K562 (cell line): ENCODE results near the gene EDEM2. TPM values are rescaled to one million over a fixed set of nuclear protein-coding genes. Genes with fewer than 3 reads are reported as not detected.

Source experiments
- ATF1 ChIP-seq, 2 experiments: fragments of 450-650 bp in 1 of 2; IDR thresholded peaks; 2 replicates each; pipeline ENCODE4 v1.6.1; 2016; ENCODE audit warnings: missing compliant biosample characterization in 1 of 2, missing genetic modification characterization in 1 of 2
- CTBP1 ChIP-seq: fragments of 450-650 bp; IDR thresholded peaks from 2 replicates; pipeline ENCODE4 v1.6.1; 2016; ENCODE audit warnings: borderline replicate concordance
- GATAD2A ChIP-seq: fragments of 450-650 bp; IDR thresholded peaks from 2 replicates; pipeline ENCODE4 v1.6.1; 2017
- KAT8 ChIP-seq: fragments of 450-650 bp; IDR thresholded peaks from 2 replicates; pipeline ENCODE4 v1.6.1; 2016; ENCODE audit warnings: low read depth, mild to moderate bottlenecking
- KDM4B ChIP-seq, 2 experiments: fragments of 450-650 bp in 1 of 2; sonication (generic) in 1 of 2; IDR thresholded peaks; 2 replicates each; pipeline ENCODE4 v1.6.1; 2016 to 2017; ENCODE audit warnings: borderline replicate concordance in 2 of 2, antibody characterized with exemption in 1 of 2, low read depth in 1 of 2, mild to moderate bottlenecking in 1 of 2
- NCOA6 ChIP-seq: fragments of 450-650 bp; IDR thresholded peaks from 2 replicates; pipeline ENCODE4 v1.6.1; 2017; ENCODE audit warnings: mild to moderate bottlenecking
- PHB ChIP-seq: fragments of 250-450 bp; sonication (Bioruptor Pico); IDR thresholded peaks from 2 replicates; pipeline ENCODE4 v1.5.0; 2021
- POLR2AphosphoS5 ChIP-seq: IDR thresholded peaks from 2 replicates; pipeline ENCODE4 v1.6.1; 2011; ENCODE audit warnings: mild to moderate bottlenecking, low read depth, low read length, moderate library complexity; ENCODE audit not compliant: control insufficient read depth, insufficient read depth
- POLR2B ChIP-seq: fragments of 450-650 bp; IDR thresholded peaks from 2 replicates; pipeline ENCODE4 v1.6.1; 2018; ENCODE audit warnings: low read depth; ENCODE audit not compliant: partially characterized antibody
- SIN3B ChIP-seq: fragments of 450-650 bp; IDR thresholded peaks from 2 replicates; pipeline ENCODE4 v1.6.1; 2017; ENCODE audit warnings: low read depth, mild to moderate bottlenecking, moderate library complexity
- SOX6 ChIP-seq: fragments of 450-650 bp; IDR thresholded peaks from 2 replicates; pipeline ENCODE4 v1.6.1; 2014; ENCODE audit warnings: mild to moderate bottlenecking
- STAG1 ChIP-seq: sonication (generic); formaldehyde crosslinking; IDR thresholded peaks from 2 replicates; pipeline ENCODE4 v1.5.0; 2020; ENCODE audit warnings: missing genetic modification reagents, borderline replicate concordance
- TEAD4 ChIP-seq, 2 experiments: sonication (generic) in 1 of 2; formaldehyde crosslinking in 1 of 2; IDR thresholded peaks; 2 replicates each; pipeline versions ENCODE4 v1.6.1 to v1.8.0; 2012 to 2022; ENCODE audit warnings: borderline replicate concordance in 1 of 2, inconsistent platforms in 1 of 2, low read length in 1 of 2, mild to moderate bottlenecking in 1 of 2, missing genetic modification reagents in 1 of 2
- ZNF133 ChIP-seq: fragments of 250-450 bp; sonication (Bioruptor Pico); IDR thresholded peaks from 2 replicates; pipeline ENCODE4 v1.4.0; 2020; ENCODE audit warnings: mild to moderate bottlenecking
- polyA plus RNA-seq, 8 experiments: library from polyadenylated mRNA; depleted of rRNA in 4 of 8; stranded (reverse) in 5 of 8; unstranded in 3 of 8; fragments of >200 nt; fragmentation: Nextera tagmentation in 2 of 8; fragmentation: Illumina TruSeq in 1 of 8; extraction: Ambion mirVana in 2 of 8; extraction: Trizol in 1 of 8; gene quantifications; 2 replicates each; pipeline versions ENCODE4 v1.2.1 to v1.2.3, GENCODE V29; 2011 to 2014; ENCODE audit warnings: inconsistent platforms in 1 of 8, missing spikeins in 1 of 8
- total RNA-seq, 7 experiments: library from RNA; depleted of rRNA in 6 of 7; stranded (reverse); fragments of >200 nt in 6 of 7; fragmentation: Illumina TruSeq in 2 of 7; extraction: Trizol in 2 of 7; gene quantifications; 2 replicates each; pipeline versions ENCODE4 v1.2.1 to v1.2.3, GENCODE V29; 2011 to 2021; ENCODE audit warnings: low replicate concordance in 1 of 7
- TF ChIP-seq, protein P1 (sequence below): fragments of 200-800 bp; sonication (Bioruptor generic); IDR thresholded peaks from 2 replicates; pipeline ENCODE4 v1.6.1; 2017; ENCODE audit warnings: missing genetic modification characterization, missing compliant biosample characterization
- TF ChIP-seq, protein P2 (sequence below), 3 experiments: fragments of 200-800 bp in 1 of 3; fragments of 250-450 bp in 1 of 3; fragments of 450-650 bp in 1 of 3; sonication (Bioruptor Pico) in 1 of 3; sonication (Bioruptor generic) in 1 of 3; formaldehyde crosslinking in 1 of 3; IDR thresholded peaks; 2 replicates each; pipeline versions ENCODE4 v1.6.1 to v1.8.0; 2016 to 2022; ENCODE audit warnings: mild to moderate bottlenecking in 2 of 3, missing genetic modification characterization in 2 of 3, missing compliant biosample characterization in 1 of 3, moderate library complexity in 1 of 3
- TF ChIP-seq, protein P3 (sequence below): fragments of 250-450 bp; sonication (Bioruptor Pico); IDR thresholded peaks from 2 replicates; pipeline ENCODE4 v1.5.0; 2021; ENCODE audit warnings: mild to moderate bottlenecking, borderline replicate concordance
- TF ChIP-seq, protein P4 (sequence below): fragments of 250-450 bp; sonication (Bioruptor Pico); IDR thresholded peaks from 2 replicates; pipeline ENCODE4 v1.5.0; 2020; ENCODE audit warnings: mild to moderate bottlenecking

Gene EDEM2
- total and polyA plus RNA-seq, 9 of the 15 experiments (the other 6 are each of a cell fraction or from before 2014, with no cell fraction given) = 6.9 to 11.0 (median 9.7) TPM

DNA sequence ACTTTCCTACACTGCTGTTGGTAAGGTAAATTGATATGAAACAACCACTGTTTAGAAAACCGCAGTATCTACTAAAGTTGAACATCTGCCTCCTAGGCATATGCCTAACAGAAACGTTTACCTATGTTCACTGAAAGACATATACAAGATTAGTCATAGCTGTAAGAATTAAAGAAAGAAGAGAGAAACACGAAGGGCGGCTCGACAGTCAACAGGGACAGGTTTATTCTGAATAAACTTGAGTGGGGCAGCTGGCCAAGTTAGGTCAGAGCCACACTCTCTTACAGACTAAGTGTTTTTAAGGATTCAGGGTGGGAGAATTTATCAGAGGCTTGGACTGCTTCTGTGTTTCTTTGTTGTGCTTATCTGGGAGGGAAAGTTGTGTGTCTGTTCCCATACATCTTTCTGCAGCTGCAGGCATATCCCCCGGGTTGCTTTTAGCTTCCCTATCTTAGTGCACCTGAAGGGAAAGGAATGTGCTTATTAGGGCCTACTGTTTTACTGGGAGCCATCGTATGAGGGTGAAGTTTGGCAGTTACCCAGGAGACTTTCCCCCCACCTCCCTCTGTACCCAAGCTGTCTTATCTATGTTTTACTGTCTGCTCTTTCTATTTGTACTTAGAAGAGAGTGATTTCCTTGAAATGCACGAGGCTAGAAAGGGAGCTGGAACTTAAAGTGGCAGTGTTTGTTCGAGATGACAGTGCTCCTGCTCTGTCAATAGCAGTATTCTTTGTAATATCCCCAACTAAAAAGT is 45.2 kb upstream of the EDEM2 start (continued):
- no peak for TF ChIP-seq STAG1
- TF ChIP-seq, protein P1, sequence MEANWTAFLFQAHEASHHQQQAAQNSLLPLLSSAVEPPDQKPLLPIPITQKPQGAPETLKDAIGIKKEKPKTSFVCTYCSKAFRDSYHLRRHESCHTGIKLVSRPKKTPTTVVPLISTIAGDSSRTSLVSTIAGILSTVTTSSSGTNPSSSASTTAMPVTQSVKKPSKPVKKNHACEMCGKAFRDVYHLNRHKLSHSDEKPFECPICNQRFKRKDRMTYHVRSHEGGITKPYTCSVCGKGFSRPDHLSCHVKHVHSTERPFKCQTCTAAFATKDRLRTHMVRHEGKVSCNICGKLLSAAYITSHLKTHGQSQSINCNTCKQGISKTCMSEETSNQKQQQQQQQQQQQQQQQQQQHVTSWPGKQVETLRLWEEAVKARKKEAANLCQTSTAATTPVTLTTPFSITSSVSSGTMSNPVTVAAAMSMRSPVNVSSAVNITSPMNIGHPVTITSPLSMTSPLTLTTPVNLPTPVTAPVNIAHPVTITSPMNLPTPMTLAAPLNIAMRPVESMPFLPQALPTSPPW (CRISPR knock-in tag) = peak; percentile 79
- no peak for TF ChIP-seq NCOA6
- no peak for TF ChIP-seq KDM4B (IDR thresholded peaks at IDR 0.05; ENCODE audit: borderline replicate concordance in 2 of 2, low read depth in 1 of 2)
- peak; percentile 76; the same call in 1 of the 2 replicates for TF ChIP-seq SOX6
- TF ChIP-seq, protein P2, sequence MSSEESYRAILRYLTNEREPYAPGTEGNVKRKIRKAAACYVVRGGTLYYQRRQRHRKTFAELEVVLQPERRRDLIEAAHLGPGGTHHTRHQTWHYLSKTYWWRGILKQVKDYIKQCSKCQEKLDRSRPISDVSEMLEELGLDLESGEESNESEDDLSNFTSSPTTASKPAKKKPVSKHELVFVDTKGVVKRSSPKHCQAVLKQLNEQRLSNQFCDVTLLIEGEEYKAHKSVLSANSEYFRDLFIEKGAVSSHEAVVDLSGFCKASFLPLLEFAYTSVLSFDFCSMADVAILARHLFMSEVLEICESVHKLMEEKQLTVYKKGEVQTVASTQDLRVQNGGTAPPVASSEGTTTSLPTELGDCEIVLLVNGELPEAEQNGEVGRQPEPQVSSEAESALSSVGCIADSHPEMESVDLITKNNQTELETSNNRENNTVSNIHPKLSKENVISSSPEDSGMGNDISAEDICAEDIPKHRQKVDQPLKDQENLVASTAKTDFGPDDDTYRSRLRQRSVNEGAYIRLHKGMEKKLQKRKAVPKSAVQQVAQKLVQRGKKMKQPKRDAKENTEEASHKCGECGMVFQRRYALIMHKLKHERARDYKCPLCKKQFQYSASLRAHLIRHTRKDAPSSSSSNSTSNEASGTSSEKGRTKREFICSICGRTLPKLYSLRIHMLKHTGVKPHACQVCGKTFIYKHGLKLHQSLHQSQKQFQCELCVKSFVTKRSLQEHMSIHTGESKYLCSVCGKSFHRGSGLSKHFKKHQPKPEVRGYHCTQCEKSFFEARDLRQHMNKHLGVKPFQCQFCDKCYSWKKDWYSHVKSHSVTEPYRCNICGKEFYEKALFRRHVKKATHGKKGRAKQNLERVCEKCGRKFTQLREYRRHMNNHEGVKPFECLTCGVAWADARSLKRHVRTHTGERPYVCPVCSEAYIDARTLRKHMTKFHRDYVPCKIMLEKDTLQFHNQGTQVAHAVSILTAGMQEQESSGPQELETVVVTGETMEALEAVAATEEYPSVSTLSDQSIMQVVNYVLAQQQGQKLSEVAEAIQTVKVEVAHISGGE (CRISPR knock-in tag; IDR thresholded peaks at IDR 0.05) = 0 out of 6 replicates have a peak, but pooled peaks of 1 of the 3 experiments have one; percentile 48
- TF ChIP-seq ATF1 (CRISPR knock-in tag; IDR thresholded peaks at IDR 0.05) = no peak
- TF ChIP-seq ATF1 (tag; IDR thresholded peaks at IDR 0.05) = peak; percentile 32; the same call in 1 of the 2 replicates
- TF ChIP-seq POLR2AphosphoS5 = peak; percentile 77
- no peak for TF ChIP-seq PHB
- TF ChIP-seq POLR2B = no peak
- TF ChIP-seq TEAD4 (IDR thresholded peaks at IDR 0.05; ENCODE audit: low read length) = peak; percentile 89
- TF ChIP-seq TEAD4 (CRISPR knock-in tag; IDR thresholded peaks at IDR 0.05; ENCODE audit: borderline replicate concordance) = no peak
- TF ChIP-seq ZNF133 (CRISPR knock-in tag) = no peak
- TF ChIP-seq SIN3B = no peak
- no peak; the same call in 1 of the 2 replicates for TF ChIP-seq GATAD2A
- TF ChIP-seq KAT8 = no peak
- TF ChIP-seq, protein P3, sequence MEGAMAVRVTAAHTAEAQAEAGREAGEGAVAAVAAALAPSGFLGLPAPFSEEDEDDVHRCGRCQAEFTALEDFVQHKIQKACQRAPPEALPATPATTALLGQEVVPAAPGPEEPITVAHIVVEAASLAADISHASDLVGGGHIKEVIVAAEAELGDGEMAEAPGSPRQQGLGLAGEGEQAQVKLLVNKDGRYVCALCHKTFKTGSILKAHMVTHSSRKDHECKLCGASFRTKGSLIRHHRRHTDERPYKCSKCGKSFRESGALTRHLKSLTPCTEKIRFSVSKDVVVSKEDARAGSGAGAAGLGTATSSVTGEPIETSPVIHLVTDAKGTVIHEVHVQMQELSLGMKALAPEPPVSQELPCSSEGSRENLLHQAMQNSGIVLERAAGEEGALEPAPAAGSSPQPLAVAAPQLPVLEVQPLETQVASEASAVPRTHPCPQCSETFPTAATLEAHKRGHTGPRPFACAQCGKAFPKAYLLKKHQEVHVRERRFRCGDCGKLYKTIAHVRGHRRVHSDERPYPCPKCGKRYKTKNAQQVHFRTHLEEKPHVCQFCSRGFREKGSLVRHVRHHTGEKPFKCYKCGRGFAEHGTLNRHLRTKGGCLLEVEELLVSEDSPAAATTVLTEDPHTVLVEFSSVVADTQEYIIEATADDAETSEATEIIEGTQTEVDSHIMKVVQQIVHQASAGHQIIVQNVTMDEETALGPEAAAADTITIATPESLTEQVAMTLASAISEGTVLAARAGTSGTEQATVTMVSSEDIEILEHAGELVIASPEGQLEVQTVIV = no peak
- TF ChIP-seq CTBP1 = peak; percentile 76
- TF ChIP-seq, protein P4, sequence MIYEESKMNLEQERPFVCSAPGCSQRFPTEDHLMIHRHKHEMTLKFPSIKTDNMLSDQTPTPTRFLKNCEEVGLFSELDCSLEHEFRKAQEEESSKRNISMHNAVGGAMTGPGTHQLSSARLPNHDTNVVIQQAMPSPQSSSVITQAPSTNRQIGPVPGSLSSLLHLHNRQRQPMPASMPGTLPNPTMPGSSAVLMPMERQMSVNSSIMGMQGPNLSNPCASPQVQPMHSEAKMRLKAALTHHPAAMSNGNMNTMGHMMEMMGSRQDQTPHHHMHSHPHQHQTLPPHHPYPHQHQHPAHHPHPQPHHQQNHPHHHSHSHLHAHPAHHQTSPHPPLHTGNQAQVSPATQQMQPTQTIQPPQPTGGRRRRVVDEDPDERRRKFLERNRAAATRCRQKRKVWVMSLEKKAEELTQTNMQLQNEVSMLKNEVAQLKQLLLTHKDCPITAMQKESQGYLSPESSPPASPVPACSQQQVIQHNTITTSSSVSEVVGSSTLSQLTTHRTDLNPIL (CRISPR knock-in tag) = no peak
